Transverse colon (tissue), 3 donors: ENCODE data around the gene ARPC5L.

Source experiments
- EP300 ChIP-seq: sonication (generic); formaldehyde crosslinking; IDR thresholded peaks from one replicate; pipeline ENCODE4 v1.6.1; 2017; ENCODE audit warnings: antibody characterized with exemption, low read depth
- POLR2A ChIP-seq: fragments of 450-650 bp; IDR thresholded peaks from one replicate; pipeline ENCODE4 v1.6.1; 2016; ENCODE audit warnings: antibody characterized with exemption, mild to moderate bottlenecking, moderate library complexity
- TF ChIP-seq, protein P1 (sequence below), 5 experiments: fragments of 200-600 bp in 3 of 5; fragments of 450-650 bp in 2 of 5; sonication (generic) in 3 of 5; IDR thresholded peaks; 1 replicate in 2 of 5; 2 replicates in 3 of 5; pipeline ENCODE4 v1.5.1; 2016 to 2017; ENCODE audit warnings: antibody characterized with exemption in 5 of 5, inconsistent platforms in 3 of 5, mild to moderate bottlenecking in 2 of 5, moderate library complexity in 1 of 5

DNA sequence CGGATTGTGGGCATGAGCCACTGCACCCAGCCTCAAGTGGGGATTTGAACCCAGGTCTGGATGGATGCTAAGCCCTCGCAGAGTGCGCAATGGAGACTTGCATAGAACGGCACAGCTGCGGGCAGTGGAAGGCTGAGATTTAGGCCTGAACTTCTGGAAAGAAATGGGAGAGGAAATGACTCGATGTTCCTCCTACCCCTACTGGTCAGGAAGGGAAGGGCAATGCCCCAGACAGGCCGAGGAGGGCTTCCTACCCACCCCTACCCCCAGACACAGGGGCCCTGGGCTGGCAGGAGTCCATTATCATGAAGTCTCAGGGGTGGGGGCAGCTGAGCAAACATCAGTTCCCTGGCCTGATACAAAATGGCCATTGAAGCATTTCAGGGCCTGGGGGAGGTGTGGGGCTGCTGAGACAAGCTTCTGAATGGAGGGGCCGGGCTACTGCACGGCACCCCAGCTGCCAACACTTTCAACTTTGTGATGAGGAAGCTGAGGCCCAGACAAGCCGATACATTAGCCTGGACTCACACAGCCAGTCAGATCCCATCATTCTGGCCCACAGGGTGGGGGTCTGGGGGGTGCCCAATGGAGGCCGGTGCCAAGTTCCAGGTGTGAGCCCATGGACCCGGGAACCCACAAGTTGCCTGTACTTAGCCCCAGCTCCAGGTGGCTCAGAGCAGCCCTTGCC lies 22.2 kb upstream of the ARPC5L start:
- TF ChIP-seq, protein P1, sequence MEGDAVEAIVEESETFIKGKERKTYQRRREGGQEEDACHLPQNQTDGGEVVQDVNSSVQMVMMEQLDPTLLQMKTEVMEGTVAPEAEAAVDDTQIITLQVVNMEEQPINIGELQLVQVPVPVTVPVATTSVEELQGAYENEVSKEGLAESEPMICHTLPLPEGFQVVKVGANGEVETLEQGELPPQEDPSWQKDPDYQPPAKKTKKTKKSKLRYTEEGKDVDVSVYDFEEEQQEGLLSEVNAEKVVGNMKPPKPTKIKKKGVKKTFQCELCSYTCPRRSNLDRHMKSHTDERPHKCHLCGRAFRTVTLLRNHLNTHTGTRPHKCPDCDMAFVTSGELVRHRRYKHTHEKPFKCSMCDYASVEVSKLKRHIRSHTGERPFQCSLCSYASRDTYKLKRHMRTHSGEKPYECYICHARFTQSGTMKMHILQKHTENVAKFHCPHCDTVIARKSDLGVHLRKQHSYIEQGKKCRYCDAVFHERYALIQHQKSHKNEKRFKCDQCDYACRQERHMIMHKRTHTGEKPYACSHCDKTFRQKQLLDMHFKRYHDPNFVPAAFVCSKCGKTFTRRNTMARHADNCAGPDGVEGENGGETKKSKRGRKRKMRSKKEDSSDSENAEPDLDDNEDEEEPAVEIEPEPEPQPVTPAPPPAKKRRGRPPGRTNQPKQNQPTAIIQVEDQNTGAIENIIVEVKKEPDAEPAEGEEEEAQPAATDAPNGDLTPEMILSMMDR (IDR thresholded peaks at IDR 0.05): peak in 4 of 5 experiments; percentile 23 to 47 (median 37)
- TF ChIP-seq POLR2A (no peak), EP300 (no peak)
